Body of pancreas (tissue), 4 donors: ENCODE results near the gene DNAI1.

ENCODE experiments used
- POLR2A ChIP-seq, 3 donors: fragments of 450-650 bp; IDR thresholded peaks; one replicate each; pipeline ENCODE4 v1.6.1; 2016; ENCODE audit warnings: antibody characterized with exemption in 3 of 3, mild to moderate bottlenecking in 2 of 3
- TF ChIP-seq, protein P1 (sequence below), 7 experiments: fragments of 450-650 bp in 4 of 7; fragments of 200-600 bp in 3 of 7; sonication (generic) in 3 of 7; IDR thresholded peaks; one replicate each; pipeline ENCODE4 v1.5.1; 2016 to 2019; ENCODE audit warnings: antibody characterized with exemption in 7 of 7

DNA sequence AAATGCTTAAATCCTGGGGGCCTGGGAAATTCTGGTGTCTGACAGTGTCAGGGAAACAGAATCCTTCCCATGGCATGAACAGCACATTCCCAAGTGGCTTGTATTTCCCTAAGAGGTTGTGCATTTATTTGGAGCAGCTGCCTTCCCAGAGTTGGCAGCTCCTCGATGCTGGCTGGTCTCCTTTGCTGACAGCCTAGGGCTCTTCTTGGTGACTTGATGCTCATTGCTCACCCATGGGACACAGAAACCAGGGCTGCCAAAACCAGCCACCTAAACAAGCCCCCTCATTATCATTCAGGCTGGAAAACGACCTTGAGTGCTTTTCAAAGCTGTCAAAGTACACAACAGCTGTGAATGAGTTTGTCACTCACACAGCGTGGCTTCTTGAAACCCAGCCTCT lies 39.9 kb downstream of the DNAI1 start:
- TF ChIP-seq, protein P1, sequence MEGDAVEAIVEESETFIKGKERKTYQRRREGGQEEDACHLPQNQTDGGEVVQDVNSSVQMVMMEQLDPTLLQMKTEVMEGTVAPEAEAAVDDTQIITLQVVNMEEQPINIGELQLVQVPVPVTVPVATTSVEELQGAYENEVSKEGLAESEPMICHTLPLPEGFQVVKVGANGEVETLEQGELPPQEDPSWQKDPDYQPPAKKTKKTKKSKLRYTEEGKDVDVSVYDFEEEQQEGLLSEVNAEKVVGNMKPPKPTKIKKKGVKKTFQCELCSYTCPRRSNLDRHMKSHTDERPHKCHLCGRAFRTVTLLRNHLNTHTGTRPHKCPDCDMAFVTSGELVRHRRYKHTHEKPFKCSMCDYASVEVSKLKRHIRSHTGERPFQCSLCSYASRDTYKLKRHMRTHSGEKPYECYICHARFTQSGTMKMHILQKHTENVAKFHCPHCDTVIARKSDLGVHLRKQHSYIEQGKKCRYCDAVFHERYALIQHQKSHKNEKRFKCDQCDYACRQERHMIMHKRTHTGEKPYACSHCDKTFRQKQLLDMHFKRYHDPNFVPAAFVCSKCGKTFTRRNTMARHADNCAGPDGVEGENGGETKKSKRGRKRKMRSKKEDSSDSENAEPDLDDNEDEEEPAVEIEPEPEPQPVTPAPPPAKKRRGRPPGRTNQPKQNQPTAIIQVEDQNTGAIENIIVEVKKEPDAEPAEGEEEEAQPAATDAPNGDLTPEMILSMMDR (IDR thresholded peaks at IDR 0.05): no peak
- TF ChIP-seq POLR2A (IDR thresholded peaks at IDR 0.05): no peak
